Prostate gland (tissue), 2 donors: ENCODE measurements around the gene TMUB1. TPM values are rescaled to one million over a fixed set of nuclear protein-coding genes. Genes with fewer than 3 reads are reported as not detected.
"Not testable (repeated sequence)": the region's sequence is repeated elsewhere in the genome, so short reads cannot be mapped to it uniquely, and the experiment has no call there.

Experiments
- DNase-seq: peaks from one replicate; pipeline ENCODE4 v3.0.0-alpha.2; 2019; ENCODE audit warnings: low spot score
- H3K27ac ChIP-seq, 2 donors: fragments of 200-600 bp; sonication (generic); 2 replicates each; pipeline ENCODE4 v1.5.1; 2017 to 2019
- H3K27me3 ChIP-seq: fragments of 200-600 bp; sonication (generic); replicated peaks from 2 replicates; pipeline ENCODE4 v1.5.1; 2019; ENCODE audit not compliant: insufficient read depth
- H3K36me3 ChIP-seq, 2 donors: fragments of 200-600 bp; sonication (generic); 1 replicate in 1 of 2; 2 replicates in 1 of 2; pipeline versions ENCODE4 v1.5.1 to v1.8.1; 2017 to 2019
- H3K4me1 ChIP-seq: fragments of 200-600 bp; sonication (generic); replicated peaks from 2 replicates; pipeline ENCODE4 v1.5.1; 2019
- H3K4me3 ChIP-seq, 2 donors: fragments of 200-600 bp; sonication (generic); 2 replicates each; pipeline ENCODE4 v1.5.1; 2017 to 2019
- H3K9me3 ChIP-seq: fragments of 200-600 bp; sonication (generic); 2 replicates; pipeline ENCODE4 v1.5.1; 2017
- CTCF ChIP-seq, 4 experiments: fragments of 200-600 bp in 2 of 4; fragments of 450-650 bp in 2 of 4; sonication (generic) in 2 of 4; IDR thresholded peaks; 1 replicate in 3 of 4; 2 replicates in 1 of 4; pipeline ENCODE4 v1.5.1; 2016 to 2019; ENCODE audit warnings: antibody characterized with exemption in 4 of 4, mild to moderate bottlenecking in 2 of 4, moderate library complexity in 2 of 4
- POLR2A ChIP-seq: fragments of 450-650 bp; IDR thresholded peaks from one replicate; pipeline ENCODE4 v1.6.1; 2016; ENCODE audit warnings: antibody characterized with exemption, mild to moderate bottlenecking
- POLR2AphosphoS5 ChIP-seq: sonication (generic); formaldehyde crosslinking; IDR thresholded peaks from one replicate; pipeline ENCODE4 v1.6.1; 2017; ENCODE audit warnings: antibody characterized with exemption
- WGBS: methylation state at CpG from one replicate; pipeline ENCODE4 v1.1.5; 2018; 5-methylcytosine and 5-hydroxymethylcytosine counted together
- intact Hi-C: fragments of 100-400 bp; cut with DNase I; formaldehyde crosslinking; loops from one replicate; pipeline ENCODE4 v1.14.2; 2022
- total RNA-seq, 2 donors: library from RNA; depleted of rRNA; stranded (reverse); fragments of >200 nt; gene quantifications; one replicate each; pipeline ENCODE4 v1.1.0, GENCODE V29; 2016

The TMUB1 gene
- total RNA-seq, 2 donors from 2014 or later: 79.8 to 99.4 TPM

GRCh38 chr7:151045262-151045661, 38.0 kb downstream of the TMUB1 start:
- WGBS: 80% methylated on average over 11 of the region's 11 CpGs
- H3K36me3 ChIP-seq: peaks cover 0 to 4% of the 10 kb centered on the region in 2 donors
- H3K4me1 ChIP-seq: no peaks in the 10 kb centered on the region
- TF ChIP-seq CTCF (IDR thresholded peaks at IDR 0.05) (no peak), POLR2AphosphoS5 (no peak), POLR2A (no peak)
- intact Hi-C loops: no loop called here
- DNase-seq: no peak
- H3K4me3 ChIP-seq: no peak overlapping the region
- H3K27me3 ChIP-seq: no peaks in the 10 kb centered on the region
- no peak overlapping the region for H3K27ac ChIP-seq
- no peaks in the 10 kb centered on the region for H3K9me3 ChIP-seq

- TF ChIP-seq CTCF (IDR thresholded peaks at IDR 0.05) (no peak), POLR2A (no peak), POLR2AphosphoS5 (no peak)
- peaks cover 0 to 4% of the 10 kb centered on the region in 2 donors for H3K36me3 ChIP-seq
- no peak for DNase-seq
- no peaks in the 10 kb centered on the region for H3K9me3 ChIP-seq
- H3K4me3 ChIP-seq: no peak overlapping the region
- 95% methylated on average over 20 of the region's 20 CpGs for WGBS
- H3K4me1 ChIP-seq: no peaks in the 10 kb centered on the region
- intact Hi-C loops: no loop called here
- no peaks in the 10 kb centered on the region for H3K27me3 ChIP-seq
- no peak overlapping the region for H3K27ac ChIP-seq
Measured at GRCh38 chr7:151043959-151044358, 39.3 kb downstream of the TMUB1 start.

DNA sequence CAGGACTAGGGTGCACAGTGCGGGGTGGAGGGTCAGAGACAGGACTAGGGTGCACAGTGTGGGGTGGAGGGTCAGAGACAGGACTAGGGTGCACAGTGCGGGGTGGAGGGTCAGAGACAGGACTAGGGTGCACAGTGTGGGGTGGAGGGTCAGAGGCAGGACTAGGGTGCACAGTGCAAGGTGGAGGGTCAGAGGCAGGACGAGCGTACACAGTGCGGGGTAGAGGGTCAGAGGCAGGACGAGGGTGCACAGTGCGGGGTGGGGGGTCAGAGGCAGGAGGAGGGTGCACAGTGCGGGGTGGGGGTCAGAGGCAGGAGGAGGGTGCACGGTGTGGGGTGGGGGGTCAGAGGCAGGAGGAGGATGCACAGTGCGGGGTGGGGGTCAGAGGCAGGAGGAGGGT, 39.8 kb downstream of the TMUB1 start:
- H3K27me3 ChIP-seq, intact Hi-C loops, H3K27ac ChIP-seq, H3K36me3 ChIP-seq, H3K9me3 ChIP-seq, H3K4me1 ChIP-seq, DNase-seq, H3K4me3 ChIP-seq: not testable (repeated sequence)
- 91% methylated on average over 10 of the region's 10 CpGs for WGBS

DNA sequence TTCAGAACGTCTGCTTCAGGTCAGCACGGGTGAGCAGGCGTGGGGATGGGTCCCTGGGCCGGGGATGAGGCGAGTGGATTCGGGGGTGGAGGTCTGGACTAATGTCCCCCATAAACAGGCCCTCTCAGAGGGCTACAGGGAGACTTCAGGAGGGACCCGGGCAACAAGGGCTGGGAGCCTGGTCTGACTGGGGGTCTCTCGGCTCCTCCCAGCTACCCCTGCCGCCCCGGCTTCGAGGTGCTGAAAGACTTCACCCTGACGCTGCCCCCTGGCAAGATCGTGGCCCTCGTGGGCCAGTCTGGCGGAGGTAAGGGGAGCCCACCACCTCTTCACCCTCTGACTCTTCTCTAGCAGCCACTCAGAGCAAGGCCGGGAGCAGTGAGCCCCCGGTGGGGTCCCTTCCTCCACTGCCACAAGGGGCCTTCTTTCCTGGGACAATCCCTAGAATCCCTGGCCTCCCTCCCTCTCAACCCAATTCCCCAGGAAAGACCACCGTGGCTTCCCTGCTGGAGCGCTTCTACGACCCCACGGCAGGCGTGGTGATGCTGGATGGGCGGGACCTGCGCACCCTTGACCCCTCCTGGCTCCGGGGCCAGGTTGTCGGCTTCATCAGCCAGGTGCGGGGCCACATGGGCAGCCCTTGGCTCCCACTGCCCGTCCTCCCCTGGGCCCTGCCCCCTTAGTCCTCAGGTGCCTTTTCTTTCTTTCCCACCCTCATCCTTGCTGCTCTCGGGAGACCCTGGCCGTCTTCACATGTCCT, 42.5 kb downstream of the TMUB1 start:
- Histone ChIP-seq H3K36me3 (peaks cover 4 to 10% of the 10 kb centered on the region in 2 donors), H3K27me3 (no peaks in the 10 kb centered on the region), H3K9me3 (no peaks in the 10 kb centered on the region), H3K4me1 (no peaks in the 10 kb centered on the region), H3K27ac (no peak overlapping the region), H3K4me3 (no peak overlapping the region)
- TF ChIP-seq POLR2A (no peak), CTCF (IDR thresholded peaks at IDR 0.05) (no peak), POLR2AphosphoS5 (no peak)
- intact Hi-C loops: no loop called here
- DNase-seq: no peak
- WGBS: 89% methylated on average over 30 of the region's 30 CpGs

GRCh38 chr7:151039850-151040548, 43.3 kb downstream of the TMUB1 start:
- intact Hi-C loops: no loop called here
- no peak overlapping the region for H3K27ac ChIP-seq
- no peaks in the 10 kb centered on the region for H3K27me3 ChIP-seq
- DNase-seq: no peak
- H3K4me3 ChIP-seq: no peak overlapping the region
- peaks cover 4 to 10% of the 10 kb centered on the region in 2 donors for H3K36me3 ChIP-seq
- no peaks in the 10 kb centered on the region for H3K9me3 ChIP-seq
- no peaks in the 10 kb centered on the region for H3K4me1 ChIP-seq
- 70% methylated on average over 18 of the region's 18 CpGs for WGBS
- no peak for TF ChIP-seq POLR2AphosphoS5
- no peak for TF ChIP-seq POLR2A
- no peak for TF ChIP-seq CTCF (IDR thresholded peaks at IDR 0.05)
